ENCODE measurements around the gene LGI4.
A peak's percentile ranks its signal among the peaks of the same experiment; 100 is the strongest.

Gene LGI4

DNA sequence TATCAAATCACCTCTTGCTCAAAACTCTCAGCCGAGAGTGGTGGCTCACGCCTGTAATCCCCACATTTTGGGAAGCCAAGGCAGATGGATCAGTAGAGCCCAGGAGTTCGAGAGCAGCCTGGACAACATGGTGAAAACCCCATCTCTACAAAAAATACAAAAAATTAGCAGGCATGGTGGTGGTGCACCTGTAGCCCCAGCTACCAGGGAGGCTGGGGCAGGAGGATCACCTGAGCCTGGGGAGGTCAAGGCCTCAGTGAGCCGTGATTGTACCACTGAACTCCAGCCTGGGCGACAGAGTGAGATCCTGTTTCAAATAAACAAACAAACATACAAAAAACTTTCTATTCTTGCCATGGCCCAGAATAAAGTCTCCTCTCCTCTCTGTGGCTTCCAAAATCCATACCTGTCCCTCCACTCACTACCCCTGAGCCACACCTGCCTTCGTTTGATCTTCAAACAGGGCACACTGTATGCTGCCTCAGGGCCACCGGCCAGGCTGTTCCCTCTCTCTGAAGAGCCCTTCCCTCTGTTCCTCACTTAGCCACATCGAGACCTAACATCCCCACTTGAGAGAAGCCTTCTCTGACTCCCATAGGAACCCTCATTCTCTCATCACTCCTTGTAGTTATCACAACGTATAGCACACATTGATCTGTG is 6.3 kb downstream of the LGI4 start:
- no peak overlapping the region for H3K4me3 ChIP-seq (ENCODE audit: low read depth, low read length)
- H3K9ac ChIP-seq (ENCODE audit: low read depth, low read length) = no peak overlapping the region

DNA sequence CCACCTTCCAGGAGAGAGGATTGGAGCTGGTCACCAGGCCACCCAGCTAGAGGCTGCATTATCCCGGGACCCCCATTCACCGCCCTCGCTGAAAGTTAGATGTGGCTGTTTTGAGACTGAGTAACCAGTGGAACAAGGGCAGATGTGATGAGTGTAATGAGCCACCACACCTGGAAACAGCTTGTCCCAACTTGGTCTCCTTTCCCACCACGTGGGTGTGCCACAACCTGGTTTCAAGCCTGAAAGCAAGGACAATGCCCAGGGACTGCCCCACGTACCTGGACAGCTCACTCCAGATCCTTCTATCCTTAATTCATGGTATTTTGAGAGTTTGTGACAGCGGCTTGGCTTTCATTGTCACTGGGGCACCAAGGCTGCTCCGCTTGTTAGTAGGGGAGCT is 7.0 kb downstream of the LGI4 start:
- H3K36me3 ChIP-seq (ENCODE audit: control insufficient read depth, insufficient read depth, low read length) = no peaks in the 10 kb centered on the region
- H3K27ac ChIP-seq (ENCODE audit: low read depth, low read length) = no peak overlapping the region
- no peak overlapping the region for H3K4me3 ChIP-seq (ENCODE audit: low read depth, low read length)
- H3K27me3 ChIP-seq (ENCODE audit: control insufficient read depth, insufficient read depth, low read length) = no peaks in the 10 kb centered on the region
- H3K4me1 ChIP-seq (ENCODE audit: control insufficient read depth, insufficient read depth, low read length) = peaks cover 13% of the 10 kb centered on the region
- H3K9ac ChIP-seq (ENCODE audit: low read depth, low read length) = no peak overlapping the region
- no peaks in the 10 kb centered on the region for H3K9me3 ChIP-seq (ENCODE audit: control insufficient read depth, insufficient read depth, low read length)

More for the DNA sequence above, 6.3 kb downstream of the LGI4 start:
- H3K36me3 ChIP-seq (ENCODE audit: control insufficient read depth, insufficient read depth, low read length) = no peaks in the 10 kb centered on the region
- H3K9me3 ChIP-seq (ENCODE audit: control insufficient read depth, insufficient read depth, low read length) = no peaks in the 10 kb centered on the region
- H3K4me1 ChIP-seq (ENCODE audit: control insufficient read depth, insufficient read depth, low read length) = peaks cover 7% of the 10 kb centered on the region; the same call in 1 of the 2 replicates
- H3K27me3 ChIP-seq (ENCODE audit: control insufficient read depth, insufficient read depth, low read length) = no peaks in the 10 kb centered on the region
- no peak overlapping the region for H3K27ac ChIP-seq (ENCODE audit: low read depth, low read length)

DNA sequence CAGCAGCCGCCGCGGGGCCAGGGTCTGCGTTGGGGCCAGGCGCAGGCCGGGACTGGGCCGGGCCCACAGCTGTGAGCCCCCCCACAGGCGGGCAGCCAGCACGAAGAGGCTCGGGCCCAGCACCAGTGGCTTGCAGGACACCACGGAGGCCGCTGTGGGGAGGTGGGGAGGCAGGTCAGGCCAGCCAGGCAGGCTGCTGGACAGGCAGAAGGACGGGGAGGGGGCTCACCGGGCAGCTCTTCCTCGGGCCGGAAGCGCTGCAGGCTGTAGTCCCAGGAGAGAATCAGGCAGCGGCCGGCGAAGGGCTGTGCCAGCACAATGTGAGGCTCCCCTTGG is 8.3 kb downstream of the LGI4 start:
- H3K4me1 ChIP-seq (ENCODE audit: control insufficient read depth, insufficient read depth, low read length) = peaks cover 20% of the 10 kb centered on the region
- no peak overlapping the region for H3K27ac ChIP-seq (ENCODE audit: low read depth, low read length)

DNA sequence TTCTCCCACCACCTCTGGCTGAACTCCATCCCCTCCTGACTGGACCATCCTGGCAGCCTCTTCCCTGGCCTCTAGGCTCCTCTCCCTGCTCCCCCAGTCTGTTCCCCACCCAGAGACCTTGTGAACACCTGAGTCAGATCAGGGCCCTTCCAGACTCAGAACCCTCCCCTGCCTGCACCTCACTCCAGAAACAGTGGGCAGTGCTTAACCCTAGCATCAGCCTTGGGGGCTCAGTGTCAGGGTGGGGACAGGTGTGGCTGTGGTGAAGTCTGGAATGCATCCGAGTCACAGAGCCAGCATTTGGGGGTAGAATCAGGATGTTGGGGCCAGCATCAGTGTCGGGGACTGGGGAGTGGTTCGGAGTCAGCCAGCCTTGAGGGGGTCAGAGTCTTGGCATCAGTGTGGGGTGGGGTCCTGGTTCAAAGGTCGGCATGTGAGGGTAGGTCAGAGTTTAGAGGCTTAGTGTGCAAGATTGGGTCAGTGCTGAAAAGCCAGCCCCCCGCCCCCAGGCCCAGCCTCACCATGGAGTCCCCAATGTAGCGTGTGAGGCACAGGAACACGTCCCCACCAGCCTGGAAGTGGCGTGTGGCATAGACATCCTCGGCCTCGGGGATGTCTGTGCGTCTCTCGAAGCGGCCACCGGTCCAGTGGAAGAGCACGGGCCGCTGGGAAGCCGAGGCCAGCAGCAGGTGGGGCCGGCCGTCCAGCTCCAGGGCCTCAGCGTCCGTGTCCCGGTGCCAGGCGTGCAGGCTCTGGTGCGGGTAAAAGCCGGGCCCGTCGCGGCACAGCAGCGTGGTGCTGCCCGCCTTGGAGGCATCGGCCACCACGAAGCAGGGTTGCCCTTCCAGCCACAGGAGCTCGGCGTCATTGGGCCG is 8.9 kb downstream of the LGI4 start:
- Histone ChIP-seq H3K9ac (ENCODE audit: low read depth, low read length) (no peak overlapping the region), H3K4me1 (ENCODE audit: control insufficient read depth, insufficient read depth, low read length) (peaks cover 20% of the 10 kb centered on the region), H3K36me3 (ENCODE audit: control insufficient read depth, insufficient read depth, low read length) (no peaks in the 10 kb centered on the region), H3K4me3 (ENCODE audit: low read depth, low read length) (no peak overlapping the region), H3K27ac (ENCODE audit: low read depth, low read length) (no peak overlapping the region), H3K9me3 (ENCODE audit: control insufficient read depth, insufficient read depth, low read length) (no peaks in the 10 kb centered on the region), H3K27me3 (ENCODE audit: control insufficient read depth, insufficient read depth, low read length) (no peaks in the 10 kb centered on the region)

More for the DNA sequence above, 8.3 kb downstream of the LGI4 start:
- Histone ChIP-seq H3K9ac (ENCODE audit: low read depth, low read length) (no peak overlapping the region), H3K4me3 (ENCODE audit: low read depth, low read length) (no peak overlapping the region), H3K9me3 (ENCODE audit: control insufficient read depth, insufficient read depth, low read length) (no peaks in the 10 kb centered on the region), H3K27me3 (ENCODE audit: control insufficient read depth, insufficient read depth, low read length) (no peaks in the 10 kb centered on the region), H3K36me3 (ENCODE audit: control insufficient read depth, insufficient read depth, low read length) (no peaks in the 10 kb centered on the region)

DNA sequence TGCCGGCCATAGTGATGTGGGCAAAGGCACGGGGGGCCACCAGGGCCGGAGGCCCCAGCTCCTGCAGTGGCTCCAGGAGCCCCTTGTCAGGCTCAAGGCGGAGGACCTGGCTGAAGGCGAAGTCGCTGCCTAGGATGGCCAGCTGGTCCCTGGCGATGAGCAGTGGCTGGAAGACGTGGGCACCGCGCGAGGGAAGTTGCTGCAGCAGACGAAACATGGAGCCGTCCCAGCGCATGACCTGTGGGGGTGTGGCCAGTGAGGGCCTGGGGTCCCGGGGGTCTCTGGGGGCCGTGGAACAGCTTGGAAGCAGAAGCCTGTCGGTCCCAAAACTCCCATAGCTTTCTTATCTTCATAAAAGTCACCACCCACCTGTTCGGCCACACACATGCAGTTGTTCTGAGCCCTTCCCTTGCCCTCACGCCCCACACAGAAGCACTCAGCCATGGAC is 9.6 kb downstream of the LGI4 start:
- peaks cover 20% of the 10 kb centered on the region for H3K4me1 ChIP-seq (ENCODE audit: control insufficient read depth, insufficient read depth, low read length)
- no peak overlapping the region for H3K4me3 ChIP-seq (ENCODE audit: low read depth, low read length)
- H3K9ac ChIP-seq (ENCODE audit: low read depth, low read length) = no peak overlapping the region
- no peaks in the 10 kb centered on the region for H3K9me3 ChIP-seq (ENCODE audit: control insufficient read depth, insufficient read depth, low read length)
- H3K27ac ChIP-seq (ENCODE audit: low read depth, low read length) = no peak overlapping the region
- no peaks in the 10 kb centered on the region for H3K36me3 ChIP-seq (ENCODE audit: control insufficient read depth, insufficient read depth, low read length)
- no peaks in the 10 kb centered on the region for H3K27me3 ChIP-seq (ENCODE audit: control insufficient read depth, insufficient read depth, low read length)

DNA sequence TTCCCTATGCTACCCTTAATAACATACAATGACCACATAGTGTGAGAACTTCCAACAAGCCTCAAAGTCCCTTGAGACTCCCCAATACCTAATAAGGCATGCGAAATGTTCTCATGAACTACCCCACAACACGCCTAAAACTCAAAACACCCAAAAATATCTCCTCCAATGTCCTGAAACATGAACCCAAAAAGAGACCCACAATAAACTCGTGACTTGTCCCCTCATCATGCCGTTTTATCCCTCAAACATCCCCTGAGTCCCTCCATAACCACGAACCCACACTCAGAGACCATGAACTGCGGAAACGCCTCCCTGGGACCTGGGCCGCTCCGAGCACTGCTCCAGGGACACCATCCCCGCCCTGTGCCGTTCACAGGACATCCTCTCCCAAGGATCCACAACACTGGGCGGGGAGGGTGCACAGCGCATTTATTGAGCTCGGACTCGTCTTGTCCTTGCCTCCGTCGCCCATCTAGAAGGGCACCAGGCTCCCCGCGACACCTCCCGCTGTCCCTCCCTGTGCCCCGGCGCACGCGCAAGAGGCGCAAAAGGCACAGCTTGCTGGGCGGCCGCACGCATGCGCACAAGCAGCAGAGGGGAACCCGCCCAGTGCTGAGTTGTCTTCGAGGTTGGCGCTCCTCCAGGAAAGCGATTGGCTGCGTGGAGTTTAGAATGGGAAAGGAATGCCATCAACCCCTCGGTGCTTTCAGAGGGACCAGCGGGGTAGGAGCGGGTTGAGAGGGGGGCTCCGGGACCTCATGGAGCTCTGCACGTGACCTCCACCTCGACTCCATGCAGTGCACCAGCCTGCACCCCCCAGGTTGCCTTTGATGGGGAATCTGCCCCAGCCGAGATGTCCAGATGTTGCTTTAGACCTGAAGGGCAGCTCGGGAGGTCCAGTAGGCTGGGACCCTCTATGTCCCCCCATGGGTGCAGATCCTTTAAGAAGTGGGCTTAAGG is 10.5 kb downstream of the LGI4 start:
- Histone ChIP-seq H3K4me1 (ENCODE audit: control insufficient read depth, insufficient read depth, low read length) (peaks cover 20% of the 10 kb centered on the region), H3K4me3 (ENCODE audit: low read depth, low read length) (peak overlapping the region; percentile 31; the same call in 1 of the 2 replicates), H3K9ac (ENCODE audit: low read depth, low read length) (no peak overlapping the region), H3K27ac (ENCODE audit: low read depth, low read length) (no peak overlapping the region), H3K9me3 (ENCODE audit: control insufficient read depth, insufficient read depth, low read length) (no peaks in the 10 kb centered on the region), H3K36me3 (ENCODE audit: control insufficient read depth, insufficient read depth, low read length) (no peaks in the 10 kb centered on the region), H3K27me3 (ENCODE audit: control insufficient read depth, insufficient read depth, low read length) (no peaks in the 10 kb centered on the region)

DNA sequence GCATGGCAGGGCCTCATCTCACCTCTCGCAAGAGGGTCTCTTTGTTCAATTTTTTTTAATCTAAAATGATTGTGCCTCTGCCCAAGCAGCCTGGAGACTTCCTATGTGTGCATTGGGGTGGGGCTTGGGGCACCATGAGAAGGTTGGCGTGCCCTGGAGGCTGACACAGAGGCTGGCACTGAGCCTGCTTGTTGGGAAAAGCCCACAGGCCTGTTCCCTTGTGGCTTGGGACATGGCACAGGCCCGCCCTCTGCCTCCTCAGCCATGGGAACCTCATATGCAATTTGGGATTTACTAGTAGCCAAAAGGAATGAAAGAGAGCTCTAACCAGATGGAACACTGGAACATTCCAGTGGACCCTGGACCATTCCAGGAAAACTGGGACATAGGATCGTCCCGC is 11.3 kb downstream of the LGI4 start:
- Histone ChIP-seq H3K9me3 (ENCODE audit: control insufficient read depth, insufficient read depth, low read length) (no peaks in the 10 kb centered on the region), H3K4me3 (ENCODE audit: low read depth, low read length) (no peak overlapping the region), H3K9ac (ENCODE audit: low read depth, low read length) (no peak overlapping the region), H3K27ac (ENCODE audit: low read depth, low read length) (no peak overlapping the region), H3K36me3 (ENCODE audit: control insufficient read depth, insufficient read depth, low read length) (no peaks in the 10 kb centered on the region), H3K4me1 (ENCODE audit: control insufficient read depth, insufficient read depth, low read length) (peaks cover 26% of the 10 kb centered on the region), H3K27me3 (ENCODE audit: control insufficient read depth, insufficient read depth, low read length) (no peaks in the 10 kb centered on the region)

DNA sequence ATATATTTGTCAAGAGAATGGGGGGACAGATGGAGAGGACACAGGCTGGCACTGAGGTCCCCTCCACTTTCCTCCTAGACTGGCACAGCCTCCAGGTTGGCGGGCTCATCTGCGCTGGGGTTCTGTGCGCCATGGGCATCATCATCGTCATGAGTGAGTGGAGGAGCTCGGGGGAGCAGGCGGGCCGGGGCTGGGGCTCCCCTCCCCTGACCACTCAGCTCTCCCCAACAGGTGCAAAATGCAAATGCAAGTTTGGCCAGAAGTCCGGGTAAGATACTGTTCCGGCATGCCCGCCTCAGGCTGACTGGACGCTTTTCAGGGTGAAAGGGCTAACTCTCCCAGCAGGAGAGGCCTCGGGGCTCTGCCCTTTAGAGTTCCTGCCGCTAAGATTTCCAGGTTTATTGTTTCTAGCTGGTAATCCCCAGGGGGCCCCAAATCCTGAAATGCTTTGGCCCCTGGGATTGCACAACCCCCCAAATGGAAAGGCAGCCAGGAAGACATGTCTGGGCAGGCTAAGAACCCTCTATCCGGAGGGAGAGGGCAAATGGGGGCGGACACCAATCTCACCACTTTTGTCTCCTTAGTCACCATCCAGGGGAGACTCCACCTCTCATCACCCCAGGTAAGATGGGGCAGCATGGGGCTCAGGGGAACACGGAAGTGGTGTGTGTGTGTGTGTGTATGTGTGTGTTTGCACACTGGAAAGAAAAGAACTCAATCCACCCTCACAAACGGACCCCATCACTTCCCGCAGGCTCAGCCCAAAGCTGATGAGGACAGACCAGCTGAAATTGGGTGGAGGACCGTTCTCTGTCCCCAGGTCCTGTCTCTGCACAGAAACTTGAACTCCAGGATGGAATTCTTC is 11.9 kb downstream of the LGI4 start:
- no peak overlapping the region for H3K9ac ChIP-seq (ENCODE audit: low read depth, low read length)
- H3K27ac ChIP-seq (ENCODE audit: low read depth, low read length) = no peak overlapping the region
- H3K36me3 ChIP-seq (ENCODE audit: control insufficient read depth, insufficient read depth, low read length) = no peaks in the 10 kb centered on the region
- no peaks in the 10 kb centered on the region for H3K27me3 ChIP-seq (ENCODE audit: control insufficient read depth, insufficient read depth, low read length)
- H3K4me1 ChIP-seq (ENCODE audit: control insufficient read depth, insufficient read depth, low read length) = peaks cover 26% of the 10 kb centered on the region
- H3K9me3 ChIP-seq (ENCODE audit: control insufficient read depth, insufficient read depth, low read length) = no peaks in the 10 kb centered on the region
- no peak overlapping the region for H3K4me3 ChIP-seq (ENCODE audit: low read depth, low read length)

DNA sequence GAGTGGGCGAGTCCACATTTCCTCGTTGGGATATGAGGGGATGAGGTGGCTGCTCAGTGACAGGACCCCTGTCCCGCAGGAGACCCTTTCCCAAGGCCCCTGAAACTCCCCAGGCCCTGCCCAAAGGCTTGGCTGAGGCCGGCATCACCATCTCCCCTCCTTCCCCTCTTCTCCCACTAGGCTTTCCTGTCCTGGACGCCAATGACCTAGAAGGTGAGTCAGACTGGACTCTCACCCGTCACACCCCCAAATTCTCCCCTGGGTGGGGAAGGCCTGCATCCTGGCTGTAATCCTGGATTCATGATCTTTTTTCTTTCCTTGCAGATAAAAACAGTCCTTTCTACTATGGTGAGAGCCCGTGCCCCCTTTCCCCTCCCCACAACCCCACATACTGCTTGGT is 14.0 kb downstream of the LGI4 start:
- Histone ChIP-seq H3K27me3 (ENCODE audit: control insufficient read depth, insufficient read depth, low read length) (no peaks in the 10 kb centered on the region; the same call in 1 of the 2 replicates), H3K9ac (ENCODE audit: low read depth, low read length) (no peak overlapping the region), H3K36me3 (ENCODE audit: control insufficient read depth, insufficient read depth, low read length) (no peaks in the 10 kb centered on the region), H3K4me1 (ENCODE audit: control insufficient read depth, insufficient read depth, low read length) (peaks cover 30% of the 10 kb centered on the region), H3K4me3 (ENCODE audit: low read depth, low read length) (no peak overlapping the region), H3K9me3 (ENCODE audit: control insufficient read depth, insufficient read depth, low read length) (no peaks in the 10 kb centered on the region), H3K27ac (ENCODE audit: low read depth, low read length) (no peak overlapping the region)

DNA sequence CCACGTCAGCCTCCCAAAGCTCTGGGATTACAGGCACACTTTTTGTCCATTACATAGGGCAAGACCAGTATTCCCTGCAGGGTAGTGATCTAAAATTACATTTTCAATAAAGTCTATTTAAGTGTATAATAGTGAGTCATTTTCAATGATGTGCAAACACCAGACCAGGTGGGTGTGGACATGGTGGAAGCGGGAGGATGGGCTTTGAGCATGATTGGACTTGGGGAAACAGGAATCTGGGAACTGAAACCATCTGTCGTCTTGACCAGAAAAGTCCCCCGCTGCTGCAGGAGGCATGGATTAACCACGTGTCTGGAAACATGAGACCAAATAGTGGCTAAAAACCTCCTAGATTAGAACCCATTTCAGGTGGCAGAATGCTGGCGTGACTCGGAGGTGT is 14.4 kb downstream of the LGI4 start:
- peaks cover 31% of the 10 kb centered on the region for H3K4me1 ChIP-seq (ENCODE audit: control insufficient read depth, insufficient read depth, low read length)
- no peaks in the 10 kb centered on the region for H3K9me3 ChIP-seq (ENCODE audit: control insufficient read depth, insufficient read depth, low read length)
- no peaks in the 10 kb centered on the region for H3K36me3 ChIP-seq (ENCODE audit: control insufficient read depth, insufficient read depth, low read length)
- H3K27me3 ChIP-seq (ENCODE audit: control insufficient read depth, insufficient read depth, low read length) = no peaks in the 10 kb centered on the region; the same call in 1 of the 2 replicates
- no peak overlapping the region for H3K27ac ChIP-seq (ENCODE audit: low read depth, low read length)
- no peak overlapping the region for H3K9ac ChIP-seq (ENCODE audit: low read depth, low read length)
- no peak overlapping the region for H3K4me3 ChIP-seq (ENCODE audit: low read depth, low read length)
